GM12874 (cell line): ENCODE measurements around the gene CCDC191.

Source experiments
- TF ChIP-seq, protein P1 (sequence below): IDR thresholded peaks from 2 replicates; pipeline ENCODE4 v1.5.1; 2011; ENCODE audit warnings: low read depth, mild to moderate bottlenecking, control low read depth, low read length, moderate library complexity; ENCODE audit not compliant: insufficient read depth

Gene CCDC191, protein sequence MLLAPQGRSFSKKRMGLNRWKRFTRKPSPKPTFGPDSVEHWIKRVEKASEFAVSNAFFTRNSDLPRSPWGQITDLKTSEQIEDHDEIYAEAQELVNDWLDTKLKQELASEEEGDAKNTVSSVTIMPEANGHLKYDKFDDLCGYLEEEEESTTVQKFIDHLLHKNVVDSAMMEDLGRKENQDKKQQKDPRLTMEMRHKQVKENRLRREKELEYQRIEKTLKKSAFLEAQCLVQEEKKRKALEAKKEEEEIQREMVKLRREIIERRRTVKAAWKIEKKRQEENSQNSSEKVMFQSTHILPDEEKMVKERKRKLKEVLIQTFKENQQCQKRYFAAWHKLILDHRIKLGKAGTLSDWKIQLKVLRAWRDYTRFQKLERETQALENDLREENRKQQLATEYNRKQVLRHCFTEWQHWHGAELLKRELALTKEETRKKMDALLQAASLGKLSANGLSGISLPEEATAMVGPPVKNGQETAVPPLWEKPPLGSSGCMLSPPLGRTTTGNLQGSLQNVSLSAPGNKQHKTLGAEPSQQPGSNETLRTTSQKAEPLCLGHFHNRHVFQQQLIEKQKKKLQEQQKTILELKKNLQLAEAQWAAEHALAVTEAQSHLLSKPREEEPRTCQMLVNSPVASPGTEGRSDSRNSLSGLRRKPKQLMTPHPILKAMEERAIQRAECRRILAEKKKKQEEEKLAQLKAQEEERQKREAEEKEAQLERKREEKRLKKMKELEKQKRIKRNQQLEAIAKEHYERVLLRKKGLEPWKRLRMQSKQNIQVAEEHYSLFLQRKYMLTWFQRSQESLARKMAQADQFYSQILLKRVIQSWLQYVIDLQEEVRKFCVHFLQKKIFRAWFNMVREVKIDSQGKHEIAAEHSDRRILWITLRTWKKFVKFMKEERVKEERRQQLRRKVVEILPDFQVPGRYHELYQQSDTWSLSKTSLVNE

DNA sequence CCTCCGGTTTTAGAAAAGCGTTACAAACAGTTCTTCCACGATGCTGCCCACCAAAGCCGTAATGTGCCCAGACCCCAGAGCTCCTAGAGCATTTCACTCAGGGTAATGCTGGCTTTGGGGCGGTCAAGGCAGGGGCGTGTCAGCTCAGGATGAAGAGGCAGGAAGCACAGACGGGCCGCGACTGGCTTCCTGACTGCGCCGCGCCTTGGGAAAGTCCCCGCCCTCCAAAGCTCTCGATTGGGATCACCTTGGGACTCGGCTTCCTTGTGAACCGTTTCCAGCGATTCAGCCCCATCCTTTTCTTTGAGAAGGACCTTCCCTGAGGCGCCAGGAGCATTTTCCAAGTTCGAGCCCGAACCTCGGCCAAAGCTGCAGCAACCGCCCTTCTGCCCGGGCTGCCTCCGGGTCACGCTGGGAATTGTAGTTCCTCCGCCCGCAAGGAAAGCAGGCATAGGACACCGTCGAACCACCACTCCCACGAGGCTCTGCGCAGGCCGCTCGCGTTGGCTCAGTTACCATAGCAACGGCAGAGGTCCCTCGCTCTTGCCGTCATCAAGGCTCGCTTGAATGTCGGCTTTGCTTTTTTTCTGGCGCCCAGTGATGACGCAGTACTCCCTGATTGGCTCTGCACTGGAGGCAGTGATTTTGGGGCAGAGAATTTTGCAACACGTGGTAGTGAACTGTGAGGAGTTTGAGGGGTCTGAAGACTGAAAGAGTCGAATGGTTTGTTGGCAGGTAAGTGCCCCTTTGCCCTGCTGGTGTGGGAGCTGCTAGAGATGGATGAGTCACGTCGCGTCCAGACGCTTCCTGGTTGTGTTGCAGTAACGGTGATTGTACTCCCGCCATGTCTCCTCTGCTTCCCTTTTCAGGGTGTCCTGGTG lies at the start of gene CCDC191, which contains the start of gene QTRT2:
Gene CCDC191 (minus strand): TSS at position 397 of the 881 bp plus-strand sequence. CDS start 60 bp downstream, at position 337.
Gene QTRT2 (plus strand): TSS at position 608 of the 881 bp plus-strand sequence. CDS start 8,521 bp downstream, outside the sequence.
- TF ChIP-seq, protein P1, sequence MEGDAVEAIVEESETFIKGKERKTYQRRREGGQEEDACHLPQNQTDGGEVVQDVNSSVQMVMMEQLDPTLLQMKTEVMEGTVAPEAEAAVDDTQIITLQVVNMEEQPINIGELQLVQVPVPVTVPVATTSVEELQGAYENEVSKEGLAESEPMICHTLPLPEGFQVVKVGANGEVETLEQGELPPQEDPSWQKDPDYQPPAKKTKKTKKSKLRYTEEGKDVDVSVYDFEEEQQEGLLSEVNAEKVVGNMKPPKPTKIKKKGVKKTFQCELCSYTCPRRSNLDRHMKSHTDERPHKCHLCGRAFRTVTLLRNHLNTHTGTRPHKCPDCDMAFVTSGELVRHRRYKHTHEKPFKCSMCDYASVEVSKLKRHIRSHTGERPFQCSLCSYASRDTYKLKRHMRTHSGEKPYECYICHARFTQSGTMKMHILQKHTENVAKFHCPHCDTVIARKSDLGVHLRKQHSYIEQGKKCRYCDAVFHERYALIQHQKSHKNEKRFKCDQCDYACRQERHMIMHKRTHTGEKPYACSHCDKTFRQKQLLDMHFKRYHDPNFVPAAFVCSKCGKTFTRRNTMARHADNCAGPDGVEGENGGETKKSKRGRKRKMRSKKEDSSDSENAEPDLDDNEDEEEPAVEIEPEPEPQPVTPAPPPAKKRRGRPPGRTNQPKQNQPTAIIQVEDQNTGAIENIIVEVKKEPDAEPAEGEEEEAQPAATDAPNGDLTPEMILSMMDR = no peak

DNA sequence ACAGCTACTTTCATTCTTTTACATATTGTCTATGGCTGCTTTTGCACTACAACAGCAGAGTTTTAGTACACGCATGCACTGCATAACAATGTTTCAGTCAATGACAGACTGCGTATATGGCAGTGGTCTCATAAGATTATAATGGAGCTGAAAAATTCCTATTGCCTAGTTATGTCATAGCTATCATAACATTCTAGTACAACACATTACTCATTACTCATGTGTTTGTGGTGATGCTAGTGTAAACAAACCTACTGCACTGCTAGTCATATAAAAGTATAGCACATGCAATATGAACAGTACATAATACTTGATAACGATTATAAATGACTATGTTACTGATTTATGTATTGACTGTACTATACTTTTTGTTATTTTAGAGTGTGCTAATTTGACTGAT lies 48.1 kb upstream of the CCDC191 start:
- TF ChIP-seq, protein P1 = no peak

DNA sequence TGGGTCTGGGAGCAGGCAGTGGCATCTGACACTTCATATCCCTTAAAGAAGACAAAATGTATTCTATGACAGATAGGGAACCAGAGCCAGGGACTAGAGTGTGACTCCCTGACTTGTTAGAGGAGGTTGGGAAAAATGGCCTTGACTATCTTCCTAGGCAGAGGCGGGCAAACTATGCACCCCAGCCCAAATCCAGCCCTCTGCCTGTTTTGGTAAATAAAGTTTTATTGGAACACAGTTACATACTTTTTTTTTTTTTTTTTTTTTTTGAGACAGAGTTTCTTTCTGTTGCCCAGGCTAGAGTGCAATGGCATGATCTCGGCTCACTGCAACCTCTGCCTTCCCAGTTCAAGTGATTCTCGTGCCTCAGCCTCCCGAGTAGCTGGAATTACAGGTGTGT lies 47.5 kb upstream of the CCDC191 start:
- TF ChIP-seq, protein P1 = no peak

DNA sequence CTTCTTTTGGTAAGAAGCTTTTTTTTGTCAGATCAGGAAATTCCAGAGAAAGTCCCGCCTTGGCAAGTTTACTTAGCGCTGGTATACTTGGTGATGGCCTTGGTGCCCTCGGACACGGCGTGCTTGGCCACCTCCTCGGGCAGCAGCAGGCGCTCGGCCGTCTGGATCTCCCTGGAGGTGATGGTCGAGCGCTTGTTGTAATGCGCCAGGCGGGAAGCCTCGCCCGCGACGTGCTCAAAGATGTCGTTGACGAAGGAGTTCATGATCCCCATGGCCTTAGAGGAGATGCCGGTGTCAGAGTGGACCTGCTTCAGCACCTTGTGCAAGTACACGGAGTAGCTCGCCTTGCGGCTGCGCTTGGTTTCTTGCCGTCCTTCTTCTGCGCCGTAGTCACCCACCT lies 46.9 kb upstream of the CCDC191 start:
- TF ChIP-seq, protein P1 = no peak

DNA sequence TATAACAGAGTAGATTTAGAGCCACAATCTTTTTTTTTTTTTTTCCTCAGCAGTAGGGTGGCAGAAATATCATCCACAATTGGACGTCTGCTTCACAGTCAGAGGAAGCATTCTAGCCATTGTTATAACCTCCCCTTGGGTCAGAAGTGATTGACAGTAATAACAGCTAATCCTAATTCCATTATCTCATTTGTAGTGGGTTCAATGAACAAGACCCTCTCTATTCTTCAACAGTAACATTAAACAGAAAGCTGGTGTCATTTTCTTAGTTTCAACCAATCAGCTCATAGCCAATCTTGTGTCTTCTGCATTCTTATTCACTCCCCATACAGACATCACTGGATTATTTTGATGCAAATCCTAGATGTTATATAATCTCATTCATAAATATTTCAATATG lies 44.8 kb upstream of the CCDC191 start:
- TF ChIP-seq, protein P1 = no peak

DNA sequence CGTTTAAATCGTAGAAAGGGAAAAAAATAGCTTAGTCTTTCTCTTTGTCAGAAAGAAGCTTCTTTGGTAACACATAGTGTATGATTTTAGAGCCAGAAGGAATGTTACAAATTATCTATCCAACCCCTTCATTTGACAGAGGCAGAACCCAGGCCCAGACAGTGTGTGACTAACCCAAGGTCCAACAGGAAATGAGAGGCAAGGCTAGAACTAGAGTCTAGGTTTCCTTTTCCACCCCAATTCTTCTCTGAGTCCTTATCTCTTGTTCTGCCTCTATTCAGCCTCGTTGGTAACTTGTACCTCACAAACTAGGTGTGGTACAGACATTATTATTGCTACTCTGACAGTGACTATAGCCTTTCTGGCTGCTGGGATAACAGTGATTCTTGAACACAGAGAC lies 39.5 kb upstream of the CCDC191 start:
- TF ChIP-seq, protein P1 = no peak
